HG03342 (cell line): ENCODE measurements around the gene MED15.
"Not testable (repeated sequence)": the region's sequence is repeated elsewhere in the genome, so short reads cannot be mapped to it uniquely, and the experiment has no call there.

Experiments used
- ATAC-seq: cut with Tn5 transposase; IDR thresholded peaks from one replicate; pipeline ENCODE4 v1.9.1; 2021; ENCODE audit warnings: mild to moderate bottlenecking, moderate library complexity; ENCODE audit not compliant: unreplicated experiment

Gene MED15

DNA sequence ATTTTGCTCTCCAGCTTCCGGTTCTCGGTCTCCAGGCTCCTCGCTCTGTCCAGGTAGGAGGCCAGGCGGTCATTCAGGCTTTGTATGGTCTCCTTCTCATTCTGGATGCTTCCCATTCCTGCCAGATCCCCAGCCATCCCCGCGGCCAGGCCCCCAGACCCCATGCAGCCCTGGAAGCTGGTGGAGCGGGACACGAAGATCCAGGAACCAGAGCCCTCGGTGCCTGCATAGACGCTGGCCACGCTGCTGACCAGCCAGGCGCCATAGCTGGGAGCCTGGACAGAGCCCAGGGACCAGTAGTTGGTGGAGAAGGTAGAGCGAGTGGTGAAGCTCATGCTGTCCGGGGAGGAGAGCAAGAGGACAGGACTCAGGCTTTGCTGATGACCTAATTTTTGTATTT lies 23.6 kb upstream of the MED15 start:
- no peak for ATAC-seq

DNA sequence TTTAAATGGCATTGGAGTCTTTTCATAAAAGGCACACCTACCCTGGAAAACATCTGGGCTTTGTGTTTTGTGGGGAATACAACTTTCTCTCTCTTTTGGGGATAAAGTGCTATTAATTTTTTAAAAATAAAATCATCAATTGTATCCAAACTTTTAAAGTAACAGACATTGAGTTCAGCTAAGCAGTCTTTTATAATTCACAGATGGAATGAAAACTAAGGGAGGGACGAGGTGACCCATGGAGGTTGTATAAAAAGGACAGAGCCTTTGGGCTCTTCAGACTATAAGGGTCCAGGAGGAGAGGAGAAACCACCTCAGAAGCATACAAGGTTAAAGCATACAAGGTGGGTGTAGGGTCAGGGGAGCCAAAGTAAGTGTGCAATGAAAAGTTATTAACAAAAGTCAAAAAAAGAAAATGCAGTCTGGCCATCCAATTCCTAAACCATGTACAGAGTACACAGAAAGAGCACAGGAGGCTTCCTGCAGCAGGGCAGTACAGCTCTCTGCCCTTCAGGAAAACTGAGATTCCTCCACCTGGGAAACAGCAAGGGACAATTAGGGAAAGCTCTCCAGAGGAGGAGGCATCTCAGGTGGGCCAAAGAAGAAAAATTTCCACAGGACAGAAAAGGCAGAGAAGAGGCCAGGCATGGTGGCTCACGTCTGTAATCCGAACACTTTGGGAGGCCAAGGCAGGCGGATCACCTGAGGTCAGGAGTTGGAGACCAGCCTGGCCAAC lies 22.3 kb upstream of the MED15 start:
- no peak for ATAC-seq

DNA sequence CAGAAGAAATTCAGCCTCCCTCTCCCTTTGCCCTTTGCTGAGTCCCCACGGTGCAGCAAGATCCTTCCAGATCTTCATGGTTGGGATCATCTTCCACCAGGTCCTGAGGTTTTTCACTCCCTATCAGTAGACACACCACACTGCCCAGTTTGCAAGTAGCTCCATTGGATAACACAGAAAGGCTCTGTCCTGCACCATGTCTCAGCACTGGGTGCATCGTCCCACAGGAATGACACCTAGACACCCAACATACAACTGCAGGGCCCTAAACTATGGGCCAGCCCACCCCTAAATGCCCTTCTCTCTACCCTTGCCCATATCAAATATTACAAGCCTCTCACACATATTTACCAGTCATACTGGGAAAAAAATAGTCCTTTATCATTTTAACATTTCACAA lies 21.2 kb upstream of the MED15 start:
- no peak for ATAC-seq

DNA sequence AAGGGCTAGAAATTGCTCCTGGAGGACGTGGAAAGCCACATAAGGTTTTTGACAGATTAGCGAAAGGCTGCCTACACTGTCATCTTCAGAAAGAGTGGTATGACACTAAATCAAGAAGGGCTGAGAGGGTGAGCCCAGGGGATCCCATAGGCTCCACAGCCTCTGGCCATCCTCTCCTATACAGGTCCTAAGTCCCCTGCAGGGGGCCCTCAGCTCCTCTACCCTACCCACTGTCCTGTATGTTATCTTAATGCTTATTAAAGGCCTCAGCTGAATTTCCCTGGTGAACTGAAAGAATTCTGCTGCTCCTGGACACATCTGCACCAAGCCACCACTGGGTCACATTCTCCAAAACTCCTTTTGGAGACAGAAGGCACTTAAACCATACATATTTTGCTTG lies 19.7 kb upstream of the MED15 start:
- ATAC-seq: no peak

DNA sequence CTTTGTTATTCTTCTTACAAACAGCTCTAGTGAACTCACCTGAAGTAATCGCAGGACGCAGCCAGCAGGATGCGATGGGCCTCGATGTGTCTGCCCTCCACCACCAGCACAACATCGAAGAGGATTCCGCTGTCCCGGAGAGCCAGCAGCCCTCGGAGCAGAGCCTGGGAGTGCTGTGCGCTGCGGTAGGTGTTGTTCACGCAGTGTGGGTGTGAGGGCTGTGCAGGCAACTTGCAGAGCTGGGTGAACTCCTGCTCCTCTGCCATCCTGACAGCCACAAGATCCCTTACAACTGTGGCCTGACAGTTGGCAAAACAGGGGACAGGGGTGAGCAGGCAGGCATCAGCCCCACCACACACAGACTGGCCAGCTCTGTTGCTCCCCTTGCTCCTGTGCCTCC lies 18.5 kb upstream of the MED15 start:
- no peak for ATAC-seq

DNA sequence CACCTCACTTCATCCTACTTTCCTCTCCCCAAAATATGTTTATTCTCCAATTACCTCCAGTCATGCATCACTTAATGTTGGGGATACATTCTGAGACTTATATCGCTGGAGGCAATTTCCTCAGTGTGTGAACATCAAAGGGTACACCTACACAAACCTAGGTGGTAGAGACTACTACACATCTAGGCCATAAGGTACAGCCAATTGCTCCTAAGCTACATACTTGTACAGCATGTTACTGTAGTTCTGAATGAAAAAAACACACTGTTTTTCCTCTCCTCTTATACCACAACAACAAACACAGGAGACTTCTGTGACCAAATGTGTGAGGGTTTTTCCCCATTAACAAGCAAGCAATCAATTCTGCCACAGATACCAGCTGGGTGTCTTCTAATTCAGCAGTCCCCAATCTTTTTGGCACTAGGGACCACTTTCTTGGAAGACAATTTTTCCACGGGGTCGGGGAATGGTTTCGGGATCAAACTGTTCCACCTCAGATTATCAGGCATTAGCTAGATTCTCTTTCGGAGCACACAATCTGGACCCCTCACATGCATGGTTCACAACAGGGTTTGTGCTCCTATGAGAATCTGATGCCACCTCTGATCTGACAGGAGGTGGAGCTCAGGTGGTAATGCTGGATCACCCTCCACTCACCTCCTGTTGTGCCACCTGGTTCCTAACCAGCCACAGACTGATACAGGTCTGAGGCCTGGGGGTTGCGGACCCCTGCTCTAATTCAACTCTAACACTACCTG lies 17.0 kb upstream of the MED15 start:
- ATAC-seq: no peak

DNA sequence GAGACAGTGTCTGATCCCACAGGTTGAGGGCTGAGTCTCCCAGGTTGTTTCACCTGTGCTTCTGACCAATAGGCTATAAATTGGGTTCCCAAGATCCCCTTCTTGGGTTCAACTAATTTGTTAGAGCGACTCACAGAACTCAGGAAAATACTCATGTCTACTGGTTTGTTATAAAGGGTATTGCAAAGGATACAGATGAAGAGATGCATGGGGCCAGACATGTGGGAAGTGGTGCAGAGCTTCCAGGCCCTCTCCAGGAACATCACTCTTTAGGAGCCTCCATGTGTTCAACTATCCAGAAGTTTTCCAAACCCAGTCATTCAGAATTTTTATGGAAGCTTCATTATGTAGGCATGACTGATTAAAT lies 16.5 kb upstream of the MED15 start:
- ATAC-seq: no peak

DNA sequence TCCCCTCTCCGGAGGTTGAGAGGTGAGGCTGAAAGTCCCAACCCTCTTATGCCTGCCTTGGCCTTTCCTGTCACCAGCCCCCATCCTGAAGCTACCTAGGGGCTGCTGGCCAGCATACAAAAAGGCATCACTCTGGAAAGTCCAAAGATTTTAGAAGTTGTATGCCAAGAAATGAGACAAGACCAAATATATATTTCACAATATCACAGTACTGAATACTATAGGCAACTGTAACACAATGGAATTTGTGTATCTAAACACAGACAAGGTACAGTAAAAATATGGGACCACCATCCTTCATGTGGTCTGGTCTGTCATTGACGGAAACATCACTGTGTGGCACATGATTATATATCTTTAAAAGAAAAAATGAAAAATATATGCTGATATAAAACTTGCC lies 16.1 kb upstream of the MED15 start:
- ATAC-seq: no peak

DNA sequence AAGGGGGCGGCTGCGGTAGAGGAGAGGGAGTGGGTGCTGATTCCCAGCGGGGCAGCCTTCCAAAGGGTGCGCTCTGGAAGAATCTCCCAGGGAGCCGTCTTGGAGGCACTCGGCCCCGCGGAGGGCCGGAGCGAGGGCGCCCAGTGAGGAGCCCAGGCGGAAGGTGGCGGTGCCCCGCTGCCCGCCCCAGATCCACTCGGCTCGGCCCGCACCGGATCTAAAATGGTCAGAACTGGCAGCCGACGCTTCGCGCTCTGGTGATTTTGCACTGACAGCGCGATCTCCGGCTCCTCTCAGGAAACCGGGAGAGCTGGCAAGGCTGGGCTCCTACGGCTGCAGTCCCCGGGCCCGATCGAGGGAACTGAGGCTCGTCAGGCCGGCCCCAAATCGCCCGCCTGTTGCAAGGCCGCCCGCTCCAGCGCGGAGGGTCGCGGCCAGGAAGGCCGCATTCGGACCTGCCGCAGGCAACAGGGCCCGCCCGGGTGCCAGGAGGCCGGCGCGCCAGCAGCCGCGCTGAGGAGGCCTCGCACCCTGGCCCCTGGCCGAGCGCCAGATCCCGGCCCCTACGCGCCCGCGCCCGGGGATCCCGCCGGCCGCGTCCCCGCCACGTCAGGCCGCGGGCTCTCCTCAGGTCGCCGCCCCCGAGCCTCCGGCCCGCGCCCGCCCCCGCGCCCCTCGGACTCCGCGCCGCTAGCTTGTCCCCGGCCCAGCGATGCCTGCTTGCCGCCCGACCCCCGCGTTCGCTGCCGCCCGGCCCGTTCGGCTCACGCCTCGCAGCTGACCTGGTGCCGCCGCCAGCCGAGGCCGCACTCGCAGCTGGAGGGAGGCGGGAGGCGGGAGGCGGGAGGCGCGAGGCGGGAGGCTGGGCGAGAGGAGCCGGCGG lies 12.2 kb upstream of the MED15 start, which contains the start of gene KLHL22:
Gene KLHL22, minus strand, starts transcription at position 818 of the 883 bp plus-strand sequence. CDS start 6,584 bp downstream, outside the sequence.
- ATAC-seq: peak; percentile 27

DNA sequence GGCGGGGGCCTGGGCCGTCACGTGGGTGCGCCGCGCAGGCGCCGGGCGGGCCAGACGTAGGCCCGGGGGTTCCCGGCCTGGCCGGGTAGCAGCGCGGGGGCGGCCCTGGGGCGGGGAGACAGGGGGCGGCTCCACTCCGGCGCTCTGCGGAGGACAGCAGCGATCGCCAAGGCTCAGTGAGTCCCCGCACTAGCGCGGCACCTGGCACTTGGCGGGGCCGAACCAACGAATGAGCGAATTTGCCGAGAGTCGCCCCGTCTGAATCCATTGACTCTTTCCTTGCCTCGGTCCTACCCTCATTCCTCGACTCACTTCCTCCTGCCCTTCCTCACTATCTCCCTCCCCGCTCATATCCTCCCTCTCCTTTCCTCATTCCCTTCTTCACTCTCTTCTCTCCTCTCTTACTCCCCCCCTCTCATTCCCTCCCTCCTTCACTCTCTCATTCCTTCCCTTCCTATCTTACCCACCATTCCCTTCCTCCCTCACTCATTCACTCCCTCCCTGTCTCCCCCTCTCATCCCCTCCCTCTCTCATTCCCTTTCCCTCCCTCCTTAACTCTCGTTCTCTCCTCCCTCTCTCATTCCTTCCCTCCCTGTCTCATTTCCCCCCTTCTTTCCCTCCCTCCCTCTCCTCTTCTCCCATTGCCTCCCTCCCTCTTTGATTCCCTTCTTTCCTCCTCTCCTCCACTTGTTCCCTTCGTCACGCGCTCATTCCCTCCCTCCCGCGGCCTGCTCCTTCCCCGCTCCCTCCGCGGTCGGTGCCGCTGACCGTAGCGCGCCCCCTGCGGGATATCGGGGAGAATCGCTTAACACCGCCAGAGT lies 11.3 kb upstream of the MED15 start:
- peak; percentile 81 for ATAC-seq

DNA sequence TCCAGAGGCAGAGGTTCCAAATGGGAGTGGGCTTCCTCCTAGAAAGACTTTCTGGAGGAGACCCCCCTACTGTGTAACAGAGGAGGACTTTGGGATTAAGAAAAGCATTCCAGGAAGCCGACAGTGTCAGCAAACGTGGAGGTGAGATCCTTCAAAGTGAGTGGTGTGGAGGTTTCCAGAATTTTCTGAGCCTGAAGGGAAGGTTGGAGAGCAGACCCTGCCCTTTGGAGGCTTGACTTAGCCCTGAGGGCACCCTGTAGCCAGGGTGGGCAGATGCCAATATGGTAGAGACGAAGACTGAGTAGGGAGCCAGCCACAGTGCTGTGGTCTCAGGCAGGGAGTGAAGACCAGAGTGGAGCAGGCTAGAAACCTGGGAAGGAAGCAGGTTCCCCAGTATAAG lies 10.0 kb upstream of the MED15 start:
- no peak for ATAC-seq

DNA sequence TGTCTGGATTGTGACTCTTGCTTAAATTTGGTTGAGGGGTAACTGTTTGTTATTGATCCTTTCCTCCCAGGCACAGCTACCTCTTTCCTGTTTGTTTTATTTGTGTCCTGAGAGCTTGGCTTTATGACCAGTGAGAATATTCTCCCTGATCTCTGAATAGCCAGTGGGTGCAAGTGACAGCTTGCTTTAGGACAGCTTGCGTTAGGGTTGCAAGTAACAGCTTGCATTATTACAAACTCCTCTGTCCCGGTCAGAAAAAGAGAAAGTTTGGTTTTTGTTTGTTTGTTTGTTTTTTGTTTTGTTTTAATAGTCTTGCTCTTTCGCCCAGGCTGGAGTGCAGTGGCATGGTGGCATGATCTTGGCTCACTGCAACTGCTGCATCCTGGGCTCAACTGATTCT lies 8.5 kb upstream of the MED15 start:
- no peak for ATAC-seq

DNA sequence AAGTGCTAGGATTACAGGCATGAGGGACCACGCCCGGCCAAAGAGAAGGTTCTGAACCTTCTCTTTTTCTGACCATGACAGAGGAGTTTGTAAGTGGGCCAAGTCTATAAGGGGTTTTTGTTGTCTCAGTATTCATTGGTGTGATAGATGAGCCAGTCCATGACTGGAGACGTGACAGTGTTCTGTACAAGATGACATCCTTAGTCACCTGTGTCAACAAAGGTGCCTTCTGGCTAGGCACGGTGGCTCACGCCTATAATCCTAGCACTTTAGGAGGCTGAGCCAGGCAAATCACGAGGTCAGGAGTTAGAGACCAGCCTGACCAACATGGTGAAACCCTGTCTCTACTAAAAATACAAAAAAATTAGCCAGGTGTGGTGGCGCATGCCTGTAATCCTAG lies 7.6 kb upstream of the MED15 start:
- ATAC-seq: no peak

DNA sequence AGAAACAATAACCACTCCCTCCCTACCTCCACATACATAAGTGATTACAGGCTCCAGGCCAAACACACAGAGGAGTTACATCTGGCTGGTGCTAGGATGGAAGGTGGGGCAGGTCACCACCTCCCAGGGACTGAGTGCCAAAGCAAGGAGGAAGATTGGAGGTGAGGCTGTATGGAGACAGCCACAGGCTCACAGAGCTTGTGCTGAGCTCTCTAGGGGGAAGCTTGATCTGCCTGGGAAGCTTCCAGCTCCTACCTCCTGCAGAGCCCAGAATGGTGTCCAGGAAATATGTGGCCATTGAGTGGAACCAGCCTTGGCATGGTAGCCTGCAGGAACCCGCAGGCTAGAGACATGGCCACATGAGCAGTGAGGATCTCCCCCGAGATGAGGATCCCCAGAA lies 3.6 kb upstream of the MED15 start:
- no peak for ATAC-seq

DNA sequence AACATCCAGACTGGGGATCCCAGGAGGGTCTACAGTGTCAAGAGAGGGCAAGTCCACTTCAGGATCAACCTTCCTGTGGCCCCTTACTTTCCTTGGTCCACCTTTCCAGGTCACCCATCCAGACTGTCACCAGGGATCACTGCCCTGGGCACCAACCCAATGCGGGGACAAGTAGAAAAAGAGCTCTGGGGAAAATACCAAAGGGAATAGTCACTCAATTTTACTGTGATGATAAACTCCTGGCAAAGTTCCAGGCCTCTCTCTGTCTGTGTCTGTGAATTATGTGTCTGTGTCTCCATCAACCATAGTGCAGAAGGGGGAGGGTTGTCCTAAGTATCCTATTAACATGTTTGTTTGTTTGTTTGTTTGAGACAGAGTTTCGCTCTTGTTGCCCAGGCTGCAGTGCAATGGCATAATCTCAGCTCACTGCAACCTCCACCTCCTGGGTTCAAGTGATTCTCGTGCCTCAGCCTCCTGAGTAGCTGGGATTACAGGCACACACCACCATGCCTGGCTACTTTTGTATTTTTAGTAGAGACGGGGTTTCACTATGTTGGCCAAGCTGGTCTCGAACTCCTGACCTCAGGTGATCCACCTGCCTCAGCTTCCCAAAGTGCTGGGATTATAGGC lies 3.0 kb upstream of the MED15 start:
- not testable (repeated sequence) for ATAC-seq

DNA sequence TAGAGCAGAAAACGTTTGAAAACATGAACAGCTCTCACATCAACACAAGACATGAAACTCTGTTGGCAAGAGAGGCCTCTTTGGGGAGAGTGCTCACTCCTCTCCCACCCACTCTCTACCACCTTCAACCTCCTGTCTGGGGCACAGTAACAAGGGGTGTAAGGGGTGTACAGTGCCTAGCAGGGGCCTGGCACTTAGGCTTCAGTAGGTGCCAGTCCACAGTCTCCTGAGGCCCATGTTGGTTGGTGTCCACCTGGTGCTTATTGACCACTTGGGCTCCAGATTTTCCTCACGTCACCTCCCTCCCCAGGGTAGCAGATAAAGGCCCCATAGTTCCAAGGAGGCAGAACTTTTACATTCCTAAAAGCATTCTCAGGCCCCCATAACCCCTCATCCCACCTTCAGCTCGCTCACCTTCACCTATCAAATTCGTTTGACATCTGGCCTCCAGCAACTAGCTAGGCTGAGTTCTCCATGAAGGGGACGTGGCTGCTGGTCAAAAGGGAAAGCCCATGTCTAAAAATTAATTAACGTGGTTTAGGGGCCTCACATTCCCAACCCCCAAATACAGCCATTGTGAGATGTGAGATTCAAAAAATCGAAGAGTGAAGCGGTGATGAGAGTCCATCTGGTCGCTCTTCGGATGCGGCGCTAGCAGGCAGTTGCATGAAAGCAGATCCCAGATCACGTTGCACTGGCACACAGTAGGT lies 712 bp upstream of the MED15 start:
- no peak for ATAC-seq

DNA sequence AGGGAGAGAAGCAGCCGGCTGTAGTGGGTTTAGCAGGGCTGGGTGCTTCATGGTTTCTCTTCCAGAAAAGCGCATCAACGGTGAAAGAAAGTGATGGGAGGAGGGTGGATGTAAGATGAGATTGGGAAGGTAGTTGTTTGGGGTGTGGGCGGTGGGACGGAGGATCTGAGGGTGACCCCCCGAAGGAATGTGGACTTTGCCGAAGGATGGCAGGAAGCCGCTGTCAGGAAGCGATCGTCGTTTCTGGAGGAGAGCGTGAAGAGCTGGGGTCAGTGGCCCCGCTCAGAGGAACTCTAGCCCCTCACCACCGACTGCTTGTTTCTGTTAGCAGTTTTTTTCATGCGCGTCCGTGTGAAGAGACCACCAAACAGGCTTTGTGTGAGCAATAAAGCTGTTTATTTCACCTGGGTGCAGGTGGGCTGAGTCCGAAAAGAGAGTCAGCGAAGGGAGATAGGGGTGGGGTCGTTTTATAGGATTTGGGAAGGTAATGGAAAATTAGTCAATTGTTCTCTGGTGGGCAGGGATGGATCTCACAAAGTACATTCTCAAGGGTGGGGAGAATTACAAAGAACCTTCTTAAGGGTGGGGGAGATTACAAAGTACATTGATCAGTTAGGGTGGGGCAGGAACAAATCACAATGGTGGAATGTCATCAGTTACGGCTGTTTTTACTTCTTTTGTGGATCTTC lies 801 bp downstream of the MED15 start:
- peak; percentile 5 for ATAC-seq

DNA sequence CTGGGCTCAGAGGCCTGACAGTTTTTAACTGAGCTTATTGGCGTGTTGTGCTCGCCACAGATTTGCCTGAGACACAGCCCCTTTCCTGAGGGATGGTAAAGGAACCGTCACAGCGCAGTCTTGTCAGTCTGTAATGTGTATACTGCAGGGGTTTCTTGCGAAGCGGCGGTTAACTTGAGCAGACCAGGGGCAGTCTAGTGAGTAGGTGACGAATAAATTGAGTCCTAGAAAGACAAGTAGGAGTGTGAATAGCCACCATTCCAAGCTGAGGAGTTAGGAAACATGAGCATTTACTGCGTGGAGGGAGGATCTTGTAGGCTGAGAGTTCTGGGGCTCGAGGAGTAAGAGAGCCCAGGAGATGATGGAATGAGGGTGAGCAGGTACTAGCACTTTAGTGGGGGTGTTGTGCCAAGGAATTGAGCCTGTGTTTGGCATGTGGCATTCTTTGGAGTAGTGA lies 1.4 kb downstream of the MED15 start:
- ATAC-seq: no peak
